Cardiac fibroblast (primary cell): ENCODE results near the gene SPIRE1.

ENCODE experiments used
- DNase-seq, 2 donors: peaks; one replicate each; pipeline versions ENCODE4 v3.0.0 to v3.0.0-alpha.2; 2010; ENCODE audit warnings: low read depth in 2 of 2
- H3K4me3 ChIP-seq, 2 donors: replicated peaks in 1 of 2; 1 replicate in 1 of 2; 2 replicates in 1 of 2; pipeline ENCODE4 v1.5.1; 2011; ENCODE audit warnings: low read depth in 2 of 2, low read length in 2 of 2, mild to moderate bottlenecking in 2 of 2, moderate library complexity in 1 of 2
- TF ChIP-seq, protein P1 (sequence below): IDR thresholded peaks from one replicate; pipeline ENCODE4 v1.5.1; 2011; ENCODE audit warnings: low read depth, mild to moderate bottlenecking, low read length, inconsistent platforms

SPIRE1 gene

DNA sequence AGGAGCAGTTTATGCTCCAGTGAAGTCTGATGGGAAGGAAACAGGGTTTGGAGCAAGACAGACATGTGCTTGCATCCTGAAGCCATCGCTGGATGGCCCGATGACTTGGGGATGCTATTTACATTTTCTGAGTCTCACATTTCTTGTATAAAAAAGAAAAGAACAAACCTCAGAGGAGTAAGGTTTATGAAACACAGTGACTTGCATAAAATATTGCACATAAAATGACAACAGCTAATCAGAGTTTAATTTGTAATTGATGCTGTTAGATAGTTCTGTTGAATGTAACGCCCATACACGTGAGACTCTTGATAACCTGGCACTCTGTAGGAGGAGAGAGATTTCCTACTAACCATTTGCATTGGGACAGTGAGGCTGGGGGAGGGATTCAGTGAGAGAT, 233.7 kb downstream of the SPIRE1 start:
- no peak overlapping the region for H3K4me3 ChIP-seq
- no peak for DNase-seq
- TF ChIP-seq, protein P1, sequence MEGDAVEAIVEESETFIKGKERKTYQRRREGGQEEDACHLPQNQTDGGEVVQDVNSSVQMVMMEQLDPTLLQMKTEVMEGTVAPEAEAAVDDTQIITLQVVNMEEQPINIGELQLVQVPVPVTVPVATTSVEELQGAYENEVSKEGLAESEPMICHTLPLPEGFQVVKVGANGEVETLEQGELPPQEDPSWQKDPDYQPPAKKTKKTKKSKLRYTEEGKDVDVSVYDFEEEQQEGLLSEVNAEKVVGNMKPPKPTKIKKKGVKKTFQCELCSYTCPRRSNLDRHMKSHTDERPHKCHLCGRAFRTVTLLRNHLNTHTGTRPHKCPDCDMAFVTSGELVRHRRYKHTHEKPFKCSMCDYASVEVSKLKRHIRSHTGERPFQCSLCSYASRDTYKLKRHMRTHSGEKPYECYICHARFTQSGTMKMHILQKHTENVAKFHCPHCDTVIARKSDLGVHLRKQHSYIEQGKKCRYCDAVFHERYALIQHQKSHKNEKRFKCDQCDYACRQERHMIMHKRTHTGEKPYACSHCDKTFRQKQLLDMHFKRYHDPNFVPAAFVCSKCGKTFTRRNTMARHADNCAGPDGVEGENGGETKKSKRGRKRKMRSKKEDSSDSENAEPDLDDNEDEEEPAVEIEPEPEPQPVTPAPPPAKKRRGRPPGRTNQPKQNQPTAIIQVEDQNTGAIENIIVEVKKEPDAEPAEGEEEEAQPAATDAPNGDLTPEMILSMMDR: no peak

DNA sequence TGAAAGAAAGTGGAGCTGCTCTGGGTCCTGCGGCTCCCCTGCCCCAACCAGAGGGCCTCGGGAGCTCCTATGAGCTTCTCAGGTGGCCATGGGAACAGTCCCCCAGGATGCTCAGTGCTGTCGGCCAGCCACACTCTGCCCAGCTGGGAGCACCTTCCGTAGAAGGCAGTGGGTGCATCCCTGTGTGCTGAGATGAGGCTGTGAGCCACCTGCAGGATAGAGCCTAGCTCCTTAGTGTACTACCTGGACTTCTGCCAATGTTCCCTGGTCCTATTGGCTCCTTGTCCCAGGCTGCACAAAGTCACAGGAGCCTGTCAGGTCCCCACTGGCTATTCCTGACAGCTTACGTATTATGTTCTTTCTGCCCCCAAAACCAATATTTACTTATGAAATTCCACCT, 234.1 kb downstream of the SPIRE1 start:
- no peak for DNase-seq
- no peak overlapping the region for H3K4me3 ChIP-seq
- TF ChIP-seq, protein P1: no peak

DNA sequence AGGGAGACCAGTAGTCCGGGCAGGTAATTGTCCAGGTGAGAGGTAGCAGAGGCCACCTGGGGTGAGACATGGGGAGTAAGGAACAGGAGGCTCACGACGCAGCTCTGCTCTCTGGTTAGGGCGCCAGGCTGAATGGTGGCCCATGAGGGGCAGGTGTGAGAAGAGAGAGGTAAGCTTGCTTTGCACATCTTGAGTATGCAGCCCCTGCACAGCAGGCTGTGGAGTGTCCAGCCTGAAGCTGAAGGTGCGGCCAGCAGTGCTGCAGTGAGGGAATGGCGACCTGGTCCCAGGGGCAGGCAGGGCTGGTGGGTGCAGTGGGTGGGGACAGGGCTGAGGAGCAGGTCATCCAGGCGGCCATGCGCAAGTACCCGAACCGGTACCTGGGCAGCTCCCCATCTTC, 234.5 kb downstream of the SPIRE1 start:
- no peak for DNase-seq
- TF ChIP-seq, protein P1: no peak
- H3K4me3 ChIP-seq: no peak overlapping the region

DNA sequence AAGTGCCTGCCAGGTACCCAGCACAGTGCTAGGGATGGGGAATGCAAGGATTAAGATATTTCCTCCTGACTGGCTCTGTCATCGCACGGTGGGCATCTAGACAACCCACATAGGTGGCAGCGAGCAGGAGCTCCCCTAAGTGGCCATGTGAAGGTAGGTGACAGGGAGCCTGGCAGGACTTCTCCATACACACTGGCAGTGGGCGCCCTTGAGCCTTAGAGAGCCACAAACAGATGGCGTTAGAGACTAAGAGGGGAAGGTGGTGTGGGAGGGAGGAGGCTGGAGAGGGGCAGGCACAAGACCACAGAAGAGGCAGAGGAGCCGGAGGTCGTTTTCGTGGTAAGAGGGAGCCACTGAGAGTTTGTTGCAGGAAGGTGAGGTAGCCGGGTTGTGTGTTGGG, 235.0 kb downstream of the SPIRE1 start:
- TF ChIP-seq, protein P1: peak; percentile 7
- no peak for DNase-seq
- H3K4me3 ChIP-seq: no peak overlapping the region

GRCh38 chr18:12421732-12422131, 236.2 kb downstream of the SPIRE1 start:
- no peak for DNase-seq
- H3K4me3 ChIP-seq: no peak overlapping the region
- TF ChIP-seq, protein P1: no peak

- H3K4me3 ChIP-seq: no peak overlapping the region
- DNase-seq: no peak
- TF ChIP-seq, protein P1: no peak
Measured at GRCh38 chr18:12420821-12421421, 237.0 kb downstream of the SPIRE1 start.

- DNase-seq: no peak
- no peak overlapping the region for H3K4me3 ChIP-seq
- TF ChIP-seq, protein P1: no peak
Measured at GRCh38 chr18:12417687-12418086, 240.2 kb downstream of the SPIRE1 start.
